Measurements from ENCODE around the gene PI3. TPM values are rescaled to one million over a fixed set of nuclear protein-coding genes. Genes with fewer than 3 reads are reported as not detected.

Gene PI3
- total RNA-seq, 4 donors from 2014 or later: not detected

DNA sequence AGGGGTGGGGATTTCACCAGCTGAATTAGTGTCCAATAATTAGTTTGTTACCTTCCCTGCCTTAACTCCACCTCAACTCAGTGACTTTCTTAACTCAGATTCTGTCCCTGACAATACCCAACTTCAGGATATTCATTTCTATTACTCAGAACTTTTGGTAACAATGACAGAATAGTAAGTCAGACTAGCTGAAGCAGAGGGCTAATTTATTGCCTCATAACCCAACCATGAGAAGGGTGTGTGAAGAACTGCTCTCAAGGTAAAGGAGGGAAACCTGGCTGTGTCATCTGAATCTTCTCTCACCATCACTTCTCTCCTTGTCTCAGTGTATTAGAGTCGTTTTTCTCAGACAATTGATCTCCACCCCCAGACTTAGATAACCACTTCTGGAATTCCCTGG lies 1.2 kb upstream of the PI3 start:
- TF ChIP-seq POLR2A (IDR thresholded peaks at IDR 0.05): no peak
- TF ChIP-seq, protein P1, sequence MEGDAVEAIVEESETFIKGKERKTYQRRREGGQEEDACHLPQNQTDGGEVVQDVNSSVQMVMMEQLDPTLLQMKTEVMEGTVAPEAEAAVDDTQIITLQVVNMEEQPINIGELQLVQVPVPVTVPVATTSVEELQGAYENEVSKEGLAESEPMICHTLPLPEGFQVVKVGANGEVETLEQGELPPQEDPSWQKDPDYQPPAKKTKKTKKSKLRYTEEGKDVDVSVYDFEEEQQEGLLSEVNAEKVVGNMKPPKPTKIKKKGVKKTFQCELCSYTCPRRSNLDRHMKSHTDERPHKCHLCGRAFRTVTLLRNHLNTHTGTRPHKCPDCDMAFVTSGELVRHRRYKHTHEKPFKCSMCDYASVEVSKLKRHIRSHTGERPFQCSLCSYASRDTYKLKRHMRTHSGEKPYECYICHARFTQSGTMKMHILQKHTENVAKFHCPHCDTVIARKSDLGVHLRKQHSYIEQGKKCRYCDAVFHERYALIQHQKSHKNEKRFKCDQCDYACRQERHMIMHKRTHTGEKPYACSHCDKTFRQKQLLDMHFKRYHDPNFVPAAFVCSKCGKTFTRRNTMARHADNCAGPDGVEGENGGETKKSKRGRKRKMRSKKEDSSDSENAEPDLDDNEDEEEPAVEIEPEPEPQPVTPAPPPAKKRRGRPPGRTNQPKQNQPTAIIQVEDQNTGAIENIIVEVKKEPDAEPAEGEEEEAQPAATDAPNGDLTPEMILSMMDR (IDR thresholded peaks at IDR 0.05): no peak
- no peak overlapping the region for H3K4me3 ChIP-seq
- intact Hi-C loops (cut with DNase I; ENCODE audit: low total_unique reads): no loop called here

DNA sequence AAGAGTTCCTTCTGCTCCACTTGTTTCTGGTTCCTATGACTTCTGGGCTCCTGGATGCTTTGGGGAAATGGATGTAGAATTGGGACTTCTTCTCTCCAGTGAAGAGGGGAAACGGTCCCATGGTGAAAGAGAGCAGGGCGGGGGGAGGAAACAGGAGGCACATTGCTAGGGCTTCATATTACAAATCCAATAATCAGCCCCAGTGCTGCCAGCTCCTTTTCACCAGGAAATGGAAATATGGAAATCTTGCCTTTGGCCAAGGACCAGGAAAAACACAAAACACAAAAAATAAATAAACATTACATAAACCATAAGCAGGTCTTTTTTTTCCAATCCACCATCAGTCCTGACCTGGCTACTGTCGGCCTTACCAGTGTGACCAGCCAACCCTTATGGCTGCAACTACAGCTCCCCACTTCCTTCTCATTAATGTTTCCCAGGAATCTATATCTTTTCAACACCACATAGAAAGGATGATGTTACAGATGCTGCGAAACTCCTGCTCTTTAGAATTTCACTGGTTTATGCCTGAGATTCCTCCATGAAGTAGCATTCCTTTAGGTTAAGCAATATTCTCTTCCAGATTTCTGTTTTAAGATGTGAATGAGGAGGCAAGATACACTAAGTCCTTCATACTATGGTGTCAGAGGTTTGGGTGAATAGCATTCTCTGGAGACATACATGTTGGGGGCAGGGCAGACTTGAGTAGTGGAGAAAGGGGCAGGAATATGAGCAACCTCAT lies 2.0 kb downstream of the PI3 start:
- TF ChIP-seq, protein P1 (IDR thresholded peaks at IDR 0.05): no peak
- intact Hi-C loops (cut with DNase I; ENCODE audit: low total_unique reads): no loop called here
- no peaks in the 10 kb centered on the region for H3K9me3 ChIP-seq
- no peaks in the 10 kb centered on the region for H3K36me3 ChIP-seq
- no peak overlapping the region for H3K4me3 ChIP-seq
- H3K27ac ChIP-seq: no peak overlapping the region
- DNase-seq: no peak
- H3K27me3 ChIP-seq: no peaks in the 10 kb centered on the region
- H3K4me1 ChIP-seq: no peaks in the 10 kb centered on the region

More for the DNA sequence above, 1.2 kb upstream of the PI3 start:
- no peak overlapping the region for H3K27ac ChIP-seq
- no peaks in the 10 kb centered on the region for H3K9me3 ChIP-seq
- H3K4me1 ChIP-seq: no peaks in the 10 kb centered on the region
- no peaks in the 10 kb centered on the region for H3K27me3 ChIP-seq
- H3K36me3 ChIP-seq: no peaks in the 10 kb centered on the region
- no peak for DNase-seq

DNA sequence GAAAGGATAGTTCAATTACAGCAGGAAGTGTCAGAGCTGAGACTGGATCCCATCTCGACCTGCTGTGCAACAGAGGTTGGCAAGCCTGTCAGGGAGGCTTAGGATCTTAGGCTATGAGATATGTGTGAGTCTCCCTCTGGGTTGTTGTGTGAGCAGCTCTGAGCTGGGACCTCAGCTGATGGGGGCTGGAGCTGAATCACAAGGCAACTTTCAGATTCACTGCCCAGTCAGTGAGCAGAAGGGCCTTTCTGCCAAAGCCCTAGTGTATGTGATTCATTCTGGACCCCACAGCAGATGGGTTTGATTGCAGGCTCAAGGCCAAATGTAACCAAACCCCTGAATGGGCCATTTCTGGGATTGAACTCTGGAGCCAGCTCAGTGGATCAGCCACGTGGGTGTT lies 4.5 kb downstream of the PI3 start:
- Histone ChIP-seq H3K27me3 (no peaks in the 10 kb centered on the region), H3K4me3 (no peak overlapping the region), H3K4me1 (no peaks in the 10 kb centered on the region), H3K27ac (no peak overlapping the region), H3K36me3 (no peaks in the 10 kb centered on the region), H3K9me3 (no peaks in the 10 kb centered on the region)
- intact Hi-C loops (cut with DNase I; ENCODE audit: low total_unique reads): no loop called here
- DNase-seq: no peak
- TF ChIP-seq POLR2A (IDR thresholded peaks at IDR 0.05): no peak
- TF ChIP-seq, protein P1 (IDR thresholded peaks at IDR 0.05): no peak

DNA sequence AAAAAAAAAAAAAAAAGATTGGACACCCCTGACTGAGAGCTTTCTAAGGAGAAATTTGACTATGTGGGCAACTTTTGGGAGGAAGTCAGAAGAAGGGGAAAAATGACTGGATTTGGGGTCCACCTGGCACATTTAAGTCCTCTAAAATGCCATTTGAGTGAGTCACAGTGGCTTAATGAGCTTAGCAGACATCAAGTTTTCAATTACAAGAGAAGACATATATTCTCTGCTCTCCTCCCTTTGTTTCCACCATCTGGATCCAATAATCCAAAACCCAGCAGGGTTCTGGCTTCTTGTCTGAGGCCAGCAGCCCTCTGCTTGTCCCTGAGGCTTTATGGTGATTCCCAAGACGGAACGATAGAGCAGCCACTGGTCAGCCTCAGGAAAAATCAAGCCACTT lies 6.9 kb downstream of the PI3 start:
- H3K9me3 ChIP-seq: no peaks in the 10 kb centered on the region
- DNase-seq: no peak
- no peak overlapping the region for H3K4me3 ChIP-seq
- H3K36me3 ChIP-seq: no peaks in the 10 kb centered on the region
- no peak overlapping the region for H3K27ac ChIP-seq
- TF ChIP-seq POLR2A (IDR thresholded peaks at IDR 0.05): no peak
- TF ChIP-seq, protein P1 (IDR thresholded peaks at IDR 0.05): no peak
- no peaks in the 10 kb centered on the region for H3K27me3 ChIP-seq
- intact Hi-C loops (cut with DNase I; ENCODE audit: low total_unique reads): no loop called here
- H3K4me1 ChIP-seq: no peaks in the 10 kb centered on the region

DNA sequence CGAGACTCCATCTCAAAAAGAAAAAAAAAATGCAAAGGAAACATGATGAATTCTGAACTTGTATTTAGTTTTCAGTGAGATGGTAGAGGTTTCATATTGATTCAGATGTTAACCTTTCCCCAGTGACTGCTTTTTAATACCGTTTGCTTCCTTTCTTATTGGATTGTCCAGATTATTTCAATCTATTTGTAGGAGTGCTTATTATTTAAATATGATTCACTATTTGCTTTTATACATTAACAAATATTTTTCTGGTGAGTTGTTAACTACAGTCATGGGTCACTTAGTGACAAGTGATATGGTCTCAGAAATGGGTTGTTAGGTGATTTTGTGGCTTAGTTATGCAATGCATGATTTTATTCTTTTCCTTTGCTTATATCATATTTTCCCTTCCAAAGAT lies 8.4 kb downstream of the PI3 start:
- Histone ChIP-seq H3K9me3 (no peaks in the 10 kb centered on the region), H3K4me3 (no peak overlapping the region), H3K27ac (no peak overlapping the region), H3K36me3 (no peaks in the 10 kb centered on the region), H3K4me1 (no peaks in the 10 kb centered on the region), H3K27me3 (no peaks in the 10 kb centered on the region)
- TF ChIP-seq, protein P1 (IDR thresholded peaks at IDR 0.05): no peak
- no peak for TF ChIP-seq POLR2A (IDR thresholded peaks at IDR 0.05)
- intact Hi-C loops (cut with DNase I; ENCODE audit: low total_unique reads): no loop called here
- no peak for DNase-seq

All from uterus (tissue), 4 donors.